Omental fat pad (tissue), 4 donors: Measurements from ENCODE around the gene TXNDC15. TPM values are rescaled to one million over a fixed set of nuclear protein-coding genes. Genes with fewer than 3 reads are reported as not detected.

ENCODE experiments used
- ATAC-seq: fragments of 150-250 bp; one replicate; pipeline ENCODE4 v1.9.1; 2016; ENCODE audit warnings: mild to moderate bottlenecking, moderate library complexity; ENCODE audit not compliant: low FRiP score
- DNase-seq: peaks from one replicate; pipeline ENCODE4 v3.0.0-alpha.2; 2019; ENCODE audit warnings: low spot score
- CTCF ChIP-seq, 3 donors: fragments of 450-650 bp; IDR thresholded peaks; one replicate each; pipeline ENCODE4 v1.5.1; 2016 to 2017; ENCODE audit warnings: antibody characterized with exemption in 3 of 3, mild to moderate bottlenecking in 3 of 3, moderate library complexity in 2 of 3
- small RNA-seq: library from RNA; depleted of rRNA; stranded (forward); fragments of <200 nt; gene quantifications from one replicate; pipeline ENCODE3, GENCODE V24; 2016
- total RNA-seq, 4 donors: library from RNA; depleted of rRNA; stranded (reverse); fragments of >200 nt; gene quantifications; one replicate each; pipeline ENCODE4 v1.1.0, GENCODE V29; 2016

Gene TXNDC15
- total RNA-seq, 4 donors from 2014 or later: 53.4 to 78.5 (median 70.0) TPM

- TF ChIP-seq CTCF (IDR thresholded peaks at IDR 0.05): no peak
- ATAC-seq: no peak
Measured at GRCh38 chr5:134945041-134945440, 70.9 kb downstream of the TXNDC15 start.

DNA sequence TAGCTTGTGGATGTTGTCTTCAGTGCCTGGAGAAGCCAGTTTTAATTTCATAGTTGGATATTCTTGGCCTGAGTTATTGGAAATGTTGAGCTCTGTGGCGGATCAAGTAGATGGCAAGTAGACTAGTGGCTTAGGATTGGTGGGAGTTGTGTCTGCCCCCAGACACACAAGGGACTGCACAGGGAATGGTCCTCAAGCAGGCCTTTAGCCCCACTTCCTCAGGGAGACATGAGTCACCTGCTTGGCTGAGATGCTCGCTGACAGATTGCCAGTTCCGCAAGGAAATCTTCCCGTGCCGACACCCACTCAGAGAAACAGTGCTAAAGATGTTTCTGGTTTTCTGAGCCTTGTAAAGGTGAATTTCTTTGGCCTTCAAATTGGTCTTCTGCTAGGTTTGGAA, 74.7 kb downstream of the TXNDC15 start:
- ATAC-seq: no peak
- no peak for DNase-seq
- no peak for TF ChIP-seq CTCF (IDR thresholded peaks at IDR 0.05)

More at GRCh38 chr5:134945041-134945440, 70.9 kb downstream of the TXNDC15 start:
- DNase-seq: no peak

- TF ChIP-seq CTCF (IDR thresholded peaks at IDR 0.05): no peak
- DNase-seq (no peak), ATAC-seq (no peak)
Measured at GRCh38 chr5:134949316-134949715, 75.1 kb downstream of the TXNDC15 start.

Small RNAs within 50 kb of the gene (small RNA-seq; reads per million reads assigned to genes)
- gene MIR4461 (not detected), gene MTND3P25 (not detected), gene MTND4LP30 (not detected)

Other genes starting within 250 kb of the TXNDC15 start
- 10 to 100 TPM; 29.9 to 55.0 (median 48.4) TPM for gene SAR1B, start 241.5 kb upstream of the TXNDC15 start, total RNA-seq
- gene SEC24A, start 225.6 kb upstream of the TXNDC15 start, total RNA-seq: 10 to 100 TPM; 20.6 to 33.4 (median 27.9) TPM
- gene CAMLG, start 135.8 kb upstream of the TXNDC15 start, total RNA-seq: 10 to 100 TPM; 27.0 to 40.4 (median 31.0) TPM
- 10 to 100 TPM; 29.4 to 48.5 (median 39.3) TPM for gene DDX46, start 115.6 kb upstream of the TXNDC15 start, total RNA-seq
- gene C5orf24, start 28.4 kb upstream of the TXNDC15 start, total RNA-seq: 10 to 100 TPM; 36.1 to 56.0 (median 45.9) TPM
- gene PCBD2, start 30.8 kb downstream of the TXNDC15 start, total RNA-seq: 10 to 100 TPM in 1 of 4 donors, 1 to 10 TPM in 3; 5.4 to 10.3 (median 7.3) TPM
- under 1 TPM in 2 of 4 donors, not detected in 2; 0.46 to 0.48 TPM for gene CATSPER3, start 93.5 kb downstream of the TXNDC15 start, total RNA-seq
- gene PITX1, start 159.9 kb downstream of the TXNDC15 start, total RNA-seq: 1 to 10 TPM in 2 of 4 donors, under 1 TPM in 1, not detected in 1; 0.74 to 3.7 (median 1.2) TPM